Muscle of leg (tissue), 11 donors: ENCODE data around the gene TMEM135. TPM values are rescaled to one million over a fixed set of nuclear protein-coding genes. Genes with fewer than 3 reads are reported as not detected.
"Not testable (repeated sequence)": the region's sequence is repeated elsewhere in the genome, so short reads cannot be mapped to it uniquely, and the experiment has no call there.

Source experiments
- DNase-seq: peaks from one replicate; pipeline ENCODE4 v3.0.0; 2013
- H3K27ac ChIP-seq: one replicate; pipeline ENCODE4 v1.5.1; 2013; ENCODE audit warnings: mild to moderate bottlenecking, low read length, control low read depth
- H3K27me3 ChIP-seq: one replicate; pipeline ENCODE4 v1.6.1; 2013; ENCODE audit warnings: low read length; ENCODE audit not compliant: control insufficient read depth, insufficient read depth
- H3K36me3 ChIP-seq: one replicate; pipeline ENCODE4 v1.6.1; 2013; ENCODE audit warnings: low read length; ENCODE audit not compliant: control insufficient read depth, insufficient read depth
- H3K4me1 ChIP-seq: one replicate; pipeline ENCODE4 v1.6.1; 2013; ENCODE audit warnings: low read length; ENCODE audit not compliant: control insufficient read depth, insufficient read depth
- H3K4me3 ChIP-seq: one replicate; pipeline ENCODE4 v1.5.1; 2013; ENCODE audit warnings: low read length, control low read depth
- H3K9me3 ChIP-seq: replicated peaks from 2 replicates; pipeline ENCODE4 v1.6.1; 2013; ENCODE audit warnings: low read depth, low read length; ENCODE audit not compliant: control insufficient read depth
- WGBS: methylation state at CpG from one replicate; pipeline ENCODE4 v1.1.5; 2013; ENCODE audit warnings: missing lambda C conversion rate; ENCODE audit not compliant: insufficient coverage; 5-methylcytosine and 5-hydroxymethylcytosine counted together
- polyA plus RNA-seq, 8 donors: library from polyadenylated mRNA; unstranded; fragments of 120-200 nt; gene quantifications; one replicate each; pipeline versions ENCODE4 v1.2.1 to v1.2.3, GENCODE V29; 2013; ENCODE audit warnings: inconsistent platforms in 1 of 8, low replicate concordance in 1 of 8; ENCODE audit not compliant: insufficient read length in 8 of 8, insufficient read depth in 1 of 8
- total RNA-seq: library from RNA; stranded (reverse); fragments of 120-200 nt; gene quantifications from one replicate; pipeline ENCODE4 v1.2.4, GENCODE V29; 2013

Gene TMEM135
- total and polyA plus RNA-seq, 9 donors = 10.5 to 21.1 (median 14.9) TPM

DNA sequence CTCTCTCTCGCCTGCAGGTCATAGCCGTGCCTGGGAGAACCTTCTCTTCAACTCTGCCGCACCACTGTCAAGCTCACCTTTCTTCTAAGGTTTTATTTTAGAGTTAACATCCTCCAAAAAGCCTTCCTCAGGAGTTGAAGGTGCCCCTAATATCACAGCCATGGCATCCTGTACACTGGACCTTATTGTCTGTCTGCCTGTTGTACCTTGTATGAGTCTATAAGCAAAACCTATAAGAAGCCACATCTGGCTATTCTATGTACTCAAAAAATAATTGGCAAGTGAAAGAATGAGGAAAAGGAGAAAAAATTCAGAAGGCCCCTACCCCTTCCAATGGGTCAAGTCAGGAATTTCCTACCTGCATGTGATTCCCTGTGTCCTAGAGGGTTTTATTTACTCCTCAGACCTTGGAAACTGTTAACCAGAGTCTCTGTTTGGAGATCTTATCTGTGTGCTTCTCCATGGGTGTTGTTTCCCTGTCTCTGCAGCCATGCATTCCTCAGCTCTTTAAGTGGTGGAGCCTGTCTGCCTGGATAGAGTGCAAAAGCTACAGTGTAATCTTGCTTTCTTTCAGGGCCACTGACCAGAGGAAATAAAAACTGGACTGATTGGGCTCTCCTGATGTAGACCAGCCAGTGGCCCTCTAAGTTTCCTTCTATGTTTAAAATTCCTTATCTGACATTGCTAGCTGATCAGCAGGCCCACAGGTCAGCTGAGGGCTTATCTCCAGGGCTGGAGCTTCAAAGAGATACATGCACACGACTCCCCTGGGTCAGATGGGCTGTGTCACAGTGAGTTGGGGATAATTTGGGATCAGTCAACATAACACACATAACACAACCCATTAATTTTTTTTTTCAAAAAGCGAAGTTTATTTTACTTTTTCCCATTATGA lies 37.6 kb upstream of the TMEM135 start:
- Histone ChIP-seq H3K36me3 (no peaks in the 10 kb centered on the region), H3K27me3 (no peaks in the 10 kb centered on the region), H3K27ac (no peak overlapping the region), H3K4me1 (no peaks in the 10 kb centered on the region), H3K9me3 (no peaks in the 10 kb centered on the region), H3K4me3 (no peak overlapping the region)
- WGBS = 20% methylated on average over 1 of the region's 5 CpGs
- no peak for DNase-seq

DNA sequence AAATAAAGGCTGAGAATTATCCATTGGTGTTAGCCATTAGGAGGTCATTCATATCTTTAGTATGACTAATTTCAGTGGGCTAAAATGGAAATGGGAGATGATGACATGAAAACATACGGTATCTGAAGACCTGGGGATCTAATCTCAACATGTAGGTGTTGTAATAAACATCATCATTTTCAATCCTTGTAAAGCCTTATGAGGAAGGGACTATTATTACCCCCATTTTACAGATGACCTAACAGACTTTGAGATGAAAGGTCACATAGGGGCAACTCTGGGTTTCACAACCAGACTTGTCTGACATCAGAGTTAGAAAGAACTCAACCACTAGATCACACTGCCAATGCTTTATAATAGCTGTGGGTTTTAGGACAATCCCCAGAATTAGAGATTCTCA lies 34.8 kb upstream of the TMEM135 start:
- Histone ChIP-seq H3K4me3 (no peak overlapping the region), H3K27me3 (no peaks in the 10 kb centered on the region), H3K4me1 (no peaks in the 10 kb centered on the region), H3K9me3 (no peaks in the 10 kb centered on the region), H3K27ac (no peak overlapping the region), H3K36me3 (no peaks in the 10 kb centered on the region)
- no CpG with 5 or more reads among the region's 1 CpG for WGBS
- DNase-seq = no peak

DNA sequence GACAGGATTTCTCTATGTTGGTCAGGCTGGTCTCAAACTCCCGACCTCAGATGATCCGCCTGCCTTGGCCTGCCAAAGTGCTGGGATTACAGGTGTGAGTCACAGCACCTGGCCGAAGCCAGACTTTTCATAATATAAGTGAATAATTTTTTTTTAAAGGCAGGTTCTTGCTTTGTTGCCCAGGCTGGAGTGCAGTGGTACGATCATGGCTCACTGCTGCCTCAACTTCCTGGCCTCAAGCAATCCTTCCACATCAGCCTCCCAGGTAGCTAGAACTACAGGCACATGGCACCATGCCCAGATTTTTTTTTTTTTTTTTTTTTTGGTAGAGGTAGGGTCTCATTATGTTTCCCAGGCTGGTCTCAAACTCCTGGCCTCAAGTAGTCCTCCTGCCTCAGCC lies 33.5 kb upstream of the TMEM135 start:
- not testable (repeated sequence) for DNase-seq
- WGBS = no CpG with 5 or more reads among the region's 4 CpGs

DNA sequence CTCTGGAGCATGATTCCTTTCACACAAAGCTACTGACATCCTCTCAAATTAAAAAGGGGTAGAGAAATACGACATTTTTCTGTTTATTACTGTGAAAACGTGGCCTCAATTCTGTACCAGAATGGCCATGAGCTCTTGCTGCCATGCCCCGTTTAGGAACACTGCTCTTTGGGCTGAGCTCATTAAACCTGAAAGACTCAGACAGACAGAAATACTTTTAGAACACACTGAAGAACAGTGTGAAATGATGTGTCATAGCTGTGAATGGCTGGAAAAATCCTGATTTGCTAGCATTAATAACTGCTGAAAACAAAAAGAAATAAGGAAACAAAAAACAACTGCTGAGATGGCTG lies 32.2 kb upstream of the TMEM135 start:
- Histone ChIP-seq H3K27ac (no peak overlapping the region), H3K9me3 (no peaks in the 10 kb centered on the region), H3K36me3 (no peaks in the 10 kb centered on the region), H3K27me3 (no peaks in the 10 kb centered on the region), H3K4me3 (no peak overlapping the region), H3K4me1 (no peaks in the 10 kb centered on the region)
- DNase-seq = no peak
- WGBS = 81% methylated on average over 2 of the region's 3 CpGs

More for the DNA sequence above, 33.5 kb upstream of the TMEM135 start:
- H3K9me3 ChIP-seq, H3K4me3 ChIP-seq, H3K4me1 ChIP-seq, H3K27me3 ChIP-seq, H3K27ac ChIP-seq, H3K36me3 ChIP-seq: not testable (repeated sequence)

DNA sequence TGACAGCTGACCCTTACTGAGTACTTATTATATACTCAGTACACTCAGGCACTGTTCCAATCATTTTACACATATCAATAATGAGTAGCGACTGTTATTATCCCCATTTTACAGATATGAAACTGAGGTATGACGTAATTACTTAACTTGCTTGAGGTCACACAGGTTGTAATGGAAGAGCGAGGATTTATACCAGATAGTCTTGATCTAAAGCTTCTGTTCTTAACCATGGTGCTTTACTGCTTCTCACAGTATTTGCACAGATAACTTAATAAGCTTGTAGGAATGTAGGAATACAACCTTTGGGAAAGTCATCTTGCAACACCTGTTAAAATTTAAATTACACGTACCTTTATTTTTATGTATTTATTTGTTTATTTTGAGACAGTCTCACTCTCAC lies 31.7 kb upstream of the TMEM135 start:
- no peak for DNase-seq
- Histone ChIP-seq H3K27ac (no peak overlapping the region), H3K36me3 (no peaks in the 10 kb centered on the region), H3K4me1 (no peaks in the 10 kb centered on the region), H3K27me3 (no peaks in the 10 kb centered on the region), H3K4me3 (no peak overlapping the region), H3K9me3 (no peaks in the 10 kb centered on the region)
- WGBS = no CpG with 5 or more reads among the region's 4 CpGs

DNA sequence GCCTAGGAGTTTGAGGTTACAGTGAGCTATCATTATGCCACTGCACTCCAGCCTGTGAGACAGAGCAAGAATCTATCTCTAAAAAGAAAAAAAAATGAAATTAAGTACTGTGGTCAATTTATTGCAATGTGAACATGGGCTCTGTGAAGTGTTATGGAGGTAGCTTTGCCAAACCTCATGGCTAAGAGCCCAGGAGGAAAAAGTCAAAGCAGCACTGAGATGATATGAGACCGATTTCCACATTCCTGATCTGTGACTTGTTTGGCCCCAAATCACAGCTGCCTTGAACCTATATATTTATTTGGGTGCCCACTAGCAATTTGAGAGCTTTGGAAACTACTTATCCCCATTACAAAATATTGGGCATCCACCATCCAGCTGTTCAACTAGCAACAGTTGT lies 29.8 kb upstream of the TMEM135 start:
- DNase-seq = peak; percentile 57
- no peak overlapping the region for H3K27ac ChIP-seq
- WGBS = no CpG with 5 or more reads among the region's 1 CpG

DNA sequence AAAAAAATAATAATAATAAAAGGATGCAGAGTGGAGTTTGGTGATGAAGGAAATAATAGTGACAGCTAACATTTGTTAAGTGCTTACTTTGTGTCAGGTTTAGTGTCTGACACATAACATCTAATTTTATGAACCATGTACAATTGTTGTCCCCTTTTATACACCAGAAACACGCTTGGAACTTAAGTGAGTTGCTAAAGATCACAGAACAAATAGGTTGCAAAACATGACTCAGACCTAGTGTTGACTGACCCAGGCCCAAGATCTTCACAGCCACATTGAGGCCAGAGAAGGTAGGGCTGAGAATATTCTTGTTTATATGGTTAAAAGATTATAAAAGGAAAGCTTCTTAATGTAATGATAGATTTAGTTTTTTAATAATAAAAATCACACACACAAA lies 25.6 kb upstream of the TMEM135 start:
- H3K27ac ChIP-seq = no peak overlapping the region
- no peak for DNase-seq
- WGBS = no CpG with 5 or more reads among the region's 1 CpG
- no peak overlapping the region for H3K4me3 ChIP-seq
- H3K4me1 ChIP-seq = peaks cover 8% of the 10 kb centered on the region
- H3K36me3 ChIP-seq = no peaks in the 10 kb centered on the region
- no peaks in the 10 kb centered on the region for H3K9me3 ChIP-seq
- H3K27me3 ChIP-seq = no peaks in the 10 kb centered on the region

More for the DNA sequence above, 29.8 kb upstream of the TMEM135 start:
- no peak overlapping the region for H3K4me3 ChIP-seq
- H3K9me3 ChIP-seq = no peaks in the 10 kb centered on the region
- no peaks in the 10 kb centered on the region for H3K36me3 ChIP-seq
- no peaks in the 10 kb centered on the region for H3K27me3 ChIP-seq
- no peaks in the 10 kb centered on the region for H3K4me1 ChIP-seq

DNA sequence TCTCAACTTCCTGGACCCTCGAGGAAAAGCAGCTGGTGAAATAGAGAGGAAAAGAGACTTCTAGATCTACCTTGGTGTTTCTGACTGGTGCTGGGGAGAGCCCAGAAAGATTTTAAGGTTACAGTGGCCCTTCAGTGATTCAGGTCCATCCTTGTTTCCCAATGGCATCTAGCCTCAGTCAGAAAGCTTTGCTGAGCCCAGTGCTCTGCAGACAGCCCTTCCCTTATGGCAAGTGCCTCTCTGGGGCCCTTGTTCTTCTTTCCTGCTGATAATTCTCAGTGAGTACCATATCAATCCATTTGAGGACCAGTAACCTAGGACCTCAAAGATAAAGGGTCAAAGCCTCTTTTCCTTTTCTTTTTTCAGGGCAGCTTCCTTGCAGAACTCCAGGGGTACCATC lies 25.1 kb upstream of the TMEM135 start:
- Histone ChIP-seq H3K27me3 (no peaks in the 10 kb centered on the region), H3K27ac (no peak overlapping the region), H3K4me3 (no peak overlapping the region), H3K4me1 (peaks cover 8% of the 10 kb centered on the region), H3K9me3 (no peaks in the 10 kb centered on the region), H3K36me3 (no peaks in the 10 kb centered on the region)
- DNase-seq = no peak
- WGBS = no CpG with 5 or more reads among the region's 1 CpG

DNA sequence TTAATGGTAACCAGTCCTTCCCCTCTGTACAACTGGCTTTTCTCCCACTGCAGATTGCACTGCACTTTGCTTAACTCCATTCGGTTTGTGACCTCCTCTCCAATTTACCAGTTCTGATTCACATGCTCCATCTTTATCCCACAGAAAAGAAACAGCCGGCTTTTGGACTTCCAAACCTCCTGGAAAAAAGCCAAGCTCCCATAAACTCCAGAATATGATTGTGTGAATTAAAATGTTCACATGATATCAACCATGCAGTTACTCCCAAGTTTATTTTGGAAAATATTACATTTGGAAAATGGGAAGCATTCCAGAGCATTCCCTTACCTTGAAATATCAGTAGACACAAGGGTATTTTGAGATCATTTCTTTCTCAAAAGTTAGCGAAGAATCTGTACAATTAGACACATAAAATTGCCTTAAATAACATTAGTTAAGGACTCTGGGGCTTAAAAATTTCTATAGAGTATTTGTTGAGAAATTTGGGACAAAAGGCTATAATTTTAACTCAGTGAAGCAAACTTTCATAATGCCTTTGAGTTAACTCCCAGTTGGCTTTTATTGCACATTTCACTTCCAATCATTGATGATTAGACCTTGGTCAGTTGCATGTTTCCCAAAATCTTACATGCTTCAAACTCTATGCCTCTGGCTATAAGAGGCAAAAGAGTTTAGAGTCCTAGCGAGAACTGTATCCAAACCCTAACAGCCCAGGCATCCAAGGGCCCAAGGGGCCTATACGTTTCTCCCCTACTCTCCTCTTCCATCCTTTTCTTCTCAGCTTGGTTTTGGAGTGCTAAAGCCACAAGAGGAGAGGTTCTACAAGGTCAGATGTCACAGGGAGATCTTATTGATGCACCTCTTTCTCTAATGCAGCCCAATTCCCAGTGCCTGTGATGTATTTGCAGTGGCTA lies 23.6 kb upstream of the TMEM135 start:
- H3K4me3 ChIP-seq = no peak overlapping the region
- peak; percentile 96 for DNase-seq
- no CpG with 5 or more reads among the region's 5 CpGs for WGBS
- H3K36me3 ChIP-seq = no peaks in the 10 kb centered on the region
- H3K9me3 ChIP-seq = no peaks in the 10 kb centered on the region
- peaks cover 8% of the 10 kb centered on the region for H3K4me1 ChIP-seq
- H3K27ac ChIP-seq = peak overlapping the region; percentile 81
- H3K27me3 ChIP-seq = no peaks in the 10 kb centered on the region

DNA sequence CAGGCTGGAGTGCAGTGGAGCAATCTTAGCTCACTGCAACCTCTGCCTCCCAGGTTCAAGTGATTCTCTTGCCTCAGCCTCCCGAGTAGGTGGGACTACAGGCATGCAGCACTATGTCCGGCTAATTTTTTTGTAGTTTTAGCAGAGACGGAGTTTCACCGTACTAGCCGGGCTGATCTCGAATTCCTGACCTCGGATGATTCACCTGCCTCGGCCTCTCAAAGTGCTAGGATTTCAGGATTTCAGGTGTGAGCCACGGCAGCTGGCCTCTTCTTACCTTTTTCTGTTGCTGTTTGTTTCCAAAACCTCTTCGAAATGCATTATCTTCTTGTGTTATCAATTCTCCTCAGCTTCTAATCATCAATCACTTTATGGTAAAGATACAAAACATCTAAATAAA lies 22.1 kb upstream of the TMEM135 start:
- Histone ChIP-seq H3K9me3 (no peaks in the 10 kb centered on the region), H3K27ac (no peak overlapping the region), H3K36me3 (no peaks in the 10 kb centered on the region), H3K27me3 (no peaks in the 10 kb centered on the region), H3K4me1 (peaks cover 13% of the 10 kb centered on the region), H3K4me3 (no peak overlapping the region)
- WGBS = 99% methylated on average over 9 of the region's 10 CpGs
- DNase-seq = no peak
